KMS-11 (cell line): ENCODE measurements around the gene PLEKHM1.
A peak's percentile ranks its signal among the peaks of the same experiment; 100 is the strongest.
"Not testable (repeated sequence)": the region's sequence is repeated elsewhere in the genome, so short reads cannot be mapped to it uniquely, and the experiment has no call there.

Source experiments
- H2AFZ ChIP-seq: fragments of 200-600 bp; sonication (generic); 2 replicates; pipeline ENCODE4 v1.6.1; 2016; ENCODE audit warnings: antibody characterized with exemption, mixed run types, low read depth
- H3K27ac ChIP-seq: fragments of 200-600 bp; sonication (generic); 2 replicates; pipeline ENCODE4 v1.6.1; 2016; ENCODE audit warnings: mild to moderate bottlenecking, mixed run types
- H3K27me3 ChIP-seq: fragments of 200-600 bp; sonication (generic); 2 replicates; pipeline ENCODE4 v1.6.1; 2017; ENCODE audit warnings: mild to moderate bottlenecking, low read depth, mixed run types, moderate library complexity; ENCODE audit not compliant: insufficient read depth
- H3K36me3 ChIP-seq: fragments of 200-600 bp; sonication (generic); 2 replicates; pipeline ENCODE4 v1.6.1; 2017; ENCODE audit warnings: mild to moderate bottlenecking, mixed run types; ENCODE audit not compliant: insufficient read depth
- H3K4me1 ChIP-seq: fragments of 200-600 bp; sonication (generic); 2 replicates; pipeline ENCODE4 v1.6.1; 2016; ENCODE audit warnings: mild to moderate bottlenecking, low read depth, mixed run types; ENCODE audit not compliant: poor library complexity, severe bottlenecking
- H3K4me2 ChIP-seq: fragments of 200-600 bp; sonication (generic); 2 replicates; pipeline ENCODE4 v1.7.0; 2016; ENCODE audit warnings: mild to moderate bottlenecking, mixed run types
- H3K4me3 ChIP-seq: fragments of 200-600 bp; sonication (generic); IDR thresholded peaks from 2 replicates; pipeline ENCODE4 v1.6.1; 2017; ENCODE audit warnings: low read depth, low read length, mixed read lengths; ENCODE audit not compliant: insufficient read depth
- H3K79me2 ChIP-seq: fragments of 200-600 bp; sonication (generic); 2 replicates; pipeline ENCODE4 v1.6.1; 2016; ENCODE audit warnings: low read depth, mixed run types; ENCODE audit not compliant: insufficient read depth
- H3K9ac ChIP-seq: fragments of 200-600 bp; sonication (generic); 2 replicates; pipeline ENCODE4 v1.6.1; 2016; ENCODE audit warnings: mild to moderate bottlenecking, mixed run types
- H4K20me1 ChIP-seq: fragments of 200-600 bp; sonication (generic); 2 replicates; pipeline ENCODE4 v1.6.1; 2016; ENCODE audit warnings: mild to moderate bottlenecking, mixed run types; ENCODE audit not compliant: insufficient read depth

Gene PLEKHM1

GRCh38 chr17:45468293-45469203 is 22.0 kb downstream of the PLEKHM1 start:
- not testable (repeated sequence) for H3K9ac ChIP-seq, H3K4me1 ChIP-seq, H4K20me1 ChIP-seq, H3K36me3 ChIP-seq, H3K27ac ChIP-seq, H3K4me3 ChIP-seq, H3K79me2 ChIP-seq, H3K27me3 ChIP-seq, H3K4me2 ChIP-seq, H2AFZ ChIP-seq

GRCh38 chr17:45461524-45462327 is 28.8 kb downstream of the PLEKHM1 start:
- H2AFZ ChIP-seq, H3K27ac ChIP-seq, H3K9ac ChIP-seq, H3K36me3 ChIP-seq, H3K4me3 ChIP-seq, H3K4me2 ChIP-seq, H3K4me1 ChIP-seq, H3K27me3 ChIP-seq, H3K79me2 ChIP-seq, H4K20me1 ChIP-seq: not testable (repeated sequence)

- not testable (repeated sequence) for H3K9ac ChIP-seq, H3K79me2 ChIP-seq, H3K27me3 ChIP-seq, H2AFZ ChIP-seq, H3K36me3 ChIP-seq, H3K4me3 ChIP-seq, H3K27ac ChIP-seq, H3K4me1 ChIP-seq, H4K20me1 ChIP-seq, H3K4me2 ChIP-seq
Measured at GRCh38 chr17:45460422-45460821, 30.1 kb downstream of the PLEKHM1 start.

- not testable (repeated sequence) for H3K27me3 ChIP-seq, H3K9ac ChIP-seq, H3K79me2 ChIP-seq, H3K4me3 ChIP-seq, H3K36me3 ChIP-seq, H3K27ac ChIP-seq, H2AFZ ChIP-seq, H4K20me1 ChIP-seq, H3K4me2 ChIP-seq
- H3K4me1 ChIP-seq, result peaks cover 42% of the 10 kb centered on the region
Measured at GRCh38 chr17:45454341-45454740, 36.2 kb downstream of the PLEKHM1 start.

- H3K4me3 ChIP-seq, H3K9ac ChIP-seq, H3K27ac ChIP-seq, H2AFZ ChIP-seq, H4K20me1 ChIP-seq, H3K36me3 ChIP-seq, H3K27me3 ChIP-seq, H3K79me2 ChIP-seq: not testable (repeated sequence)
- Histone ChIP-seq H3K4me2 (peak overlapping the region; percentile 74), H3K4me1 (peaks cover 42% of the 10 kb centered on the region)
Measured at GRCh38 chr17:45453731-45454130, 36.8 kb downstream of the PLEKHM1 start.

- not testable (repeated sequence) for H3K27me3 ChIP-seq, H4K20me1 ChIP-seq, H3K79me2 ChIP-seq, H3K36me3 ChIP-seq, H3K4me3 ChIP-seq, H3K9ac ChIP-seq, H2AFZ ChIP-seq
- H3K27ac ChIP-seq, result peak overlapping the region; percentile 66
- peaks cover 42% of the 10 kb centered on the region for H3K4me1 ChIP-seq
- H3K4me2 ChIP-seq, result peak overlapping the region; percentile 74
Measured at GRCh38 chr17:45453225-45453534, 37.3 kb downstream of the PLEKHM1 start.

- peak overlapping the region; percentile 74 for H3K4me2 ChIP-seq
- peak overlapping the region; percentile 66 for H3K27ac ChIP-seq
- not testable (repeated sequence) for H3K79me2 ChIP-seq, H3K9ac ChIP-seq, H2AFZ ChIP-seq, H3K27me3 ChIP-seq, H3K36me3 ChIP-seq, H3K4me3 ChIP-seq, H4K20me1 ChIP-seq
- peaks cover 42% of the 10 kb centered on the region for H3K4me1 ChIP-seq
Measured at GRCh38 chr17:45452329-45453224, 37.9 kb downstream of the PLEKHM1 start.

GRCh38 chr17:45451660-45452059 is 38.9 kb downstream of the PLEKHM1 start:
- not testable (repeated sequence) for H3K79me2 ChIP-seq, H3K4me3 ChIP-seq, H4K20me1 ChIP-seq, H2AFZ ChIP-seq, H3K9ac ChIP-seq, H3K36me3 ChIP-seq, H3K27me3 ChIP-seq
- H3K27ac ChIP-seq, result peak overlapping the region; percentile 66
- H3K4me1 ChIP-seq, result peaks cover 42% of the 10 kb centered on the region
- H3K4me2 ChIP-seq, result peak overlapping the region; percentile 71
